ENCODE measurements around the gene THAP7. TPM values are rescaled to one million over a fixed set of nuclear protein-coding genes. Genes with fewer than 3 reads are reported as not detected.

The THAP7 gene
- total RNA-seq, 1 experiment from 2014 or later: 29.1 TPM

DNA sequence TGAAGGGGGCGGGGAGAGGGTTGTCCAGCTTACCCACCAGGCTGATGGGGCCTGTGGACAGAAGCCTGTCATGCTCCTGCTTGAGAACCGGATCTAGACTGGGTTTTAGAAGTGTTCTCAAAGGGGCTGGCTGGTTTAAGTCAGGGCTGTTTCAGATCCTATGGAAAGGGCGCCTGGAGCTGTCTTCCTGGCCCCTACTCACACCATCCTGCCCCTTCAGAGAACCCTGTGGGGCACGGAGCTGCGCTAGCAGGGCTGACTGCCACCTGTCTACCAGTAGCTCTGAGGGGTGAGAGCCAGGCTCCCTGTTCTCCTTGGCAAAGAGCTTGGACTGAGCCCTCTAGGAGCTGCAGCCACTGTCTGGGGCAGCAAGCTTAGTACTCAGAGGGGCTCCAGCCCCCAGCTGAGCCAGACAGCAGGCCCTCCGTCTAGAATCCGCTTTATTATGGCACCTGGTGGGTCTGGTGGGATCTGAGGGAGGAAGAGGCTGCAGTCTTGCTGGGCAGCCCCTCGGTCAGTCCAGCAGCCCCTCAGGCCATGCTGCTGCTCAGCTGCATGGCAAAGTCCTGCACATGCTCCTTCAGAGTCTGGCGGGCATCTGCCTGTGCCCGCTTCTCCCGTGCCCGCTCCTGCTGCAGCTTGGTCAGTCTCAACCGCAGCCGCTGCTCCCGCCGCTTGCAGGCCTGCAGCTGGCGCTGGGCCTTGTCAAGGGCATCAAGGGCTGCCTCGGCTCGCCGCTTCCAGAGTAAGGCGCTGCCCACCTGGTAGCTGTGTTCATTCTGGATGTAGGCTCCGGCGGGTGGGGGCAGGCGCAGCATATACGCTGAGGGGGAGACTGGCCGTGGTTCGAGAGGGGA, 2.3 kb downstream of the THAP7 start:
- intact Hi-C loops (cut with micrococcal nuclease; ENCODE audit: unreplicated experiment): loop anchor here (2.0 kb wide), 1 partner anchor 43 kb away; no protein-coding TSS in a partner anchor
- no peaks in the 10 kb centered on the region for H3K27me3 ChIP-seq (replicated peaks; ENCODE audit: control insufficient read depth, insufficient read depth, low read length)
- POLR2A ChIA-PET: no interaction called here
- no peak for DNase-seq
- Mint-ChIP-seq H3K27ac (ENCODE audit: unreplicated experiment) (peak overlapping the region; percentile 72), H3K27me3 (ENCODE audit: insufficient read depth, unreplicated experiment) (no peaks in the 10 kb centered on the region), H3K4me3 (ENCODE audit: unreplicated experiment) (peak overlapping the region; percentile 98), H3K9me3 (ENCODE audit: unreplicated experiment) (no peaks in the 10 kb centered on the region), H3K4me1 (ENCODE audit: low read depth, unreplicated experiment) (peaks cover 10% of the 10 kb centered on the region), H3K36me3 (ENCODE audit: insufficient read depth, unreplicated experiment) (peaks cover 59% of the 10 kb centered on the region)
- no peaks in the 10 kb centered on the region for H3K9me3 ChIP-seq
- TF ChIP-seq CTCF (IDR thresholded peaks at IDR 0.05; ENCODE audit: insufficient read depth in 1 of 2, low read depth in 1 of 2, low read length in 1 of 2, severe bottlenecking in 1 of 2, unreplicated experiment in 1 of 2): no peak
- H3K4me3 ChIP-seq (ENCODE audit: low read depth, low read length): no peak overlapping the region
- CTCF ChIA-PET: interaction anchor here (1.6 kb wide), 1 partner anchor 17 kb away, joined by 3 read pairs; the partner anchor contains the start of gene LZTR1
- no TSS peak for BruUV-seq (replicated peaks)
- no peaks in the 10 kb centered on the region; the same call in 1 of the 2 replicates for H3K36me3 ChIP-seq (ENCODE audit: control insufficient read depth, insufficient read depth, low read length)
- H3K4me1 ChIP-seq: peaks cover 9% of the 10 kb centered on the region

GRCh38 chr22:20998411-20999336, 3.2 kb downstream of the THAP7 start:
- no peak for DNase-seq
- Mint-ChIP-seq H3K9me3 (ENCODE audit: unreplicated experiment) (no peaks in the 10 kb centered on the region), H3K4me3 (ENCODE audit: unreplicated experiment) (no peak overlapping the region), H3K27ac (ENCODE audit: unreplicated experiment) (no peak overlapping the region), H3K27me3 (ENCODE audit: insufficient read depth, unreplicated experiment) (no peaks in the 10 kb centered on the region), H3K4me1 (ENCODE audit: low read depth, unreplicated experiment) (peaks cover 10% of the 10 kb centered on the region), H3K36me3 (ENCODE audit: insufficient read depth, unreplicated experiment) (peaks cover 61% of the 10 kb centered on the region)
- ChIA-PET CTCF (interaction anchor here (1.0 kb wide), 1 partner anchor 17 kb away, joined by 3 read pairs; the partner anchor contains the start of gene LZTR1), POLR2A (no interaction called here)
- intact Hi-C loops (cut with micrococcal nuclease; ENCODE audit: unreplicated experiment): no loop called here
- Histone ChIP-seq H3K27me3 (replicated peaks; ENCODE audit: control insufficient read depth, insufficient read depth, low read length) (no peaks in the 10 kb centered on the region), H3K9me3 (no peaks in the 10 kb centered on the region), H3K4me3 (ENCODE audit: low read depth, low read length) (no peak overlapping the region), H3K4me1 (peaks cover 9% of the 10 kb centered on the region), H3K36me3 (ENCODE audit: control insufficient read depth, insufficient read depth, low read length) (no peaks in the 10 kb centered on the region; the same call in 1 of the 2 replicates)
- no TSS peak for BruUV-seq (replicated peaks)
- TF ChIP-seq CTCF (IDR thresholded peaks at IDR 0.05; ENCODE audit: insufficient read depth in 1 of 2, low read depth in 1 of 2, low read length in 1 of 2, severe bottlenecking in 1 of 2, unreplicated experiment in 1 of 2): no peak

All from Caco-2 (cell line).